Liver (tissue), 9 donors: ENCODE measurements around the gene WASF1. TPM values are rescaled to one million over a fixed set of nuclear protein-coding genes. Genes with fewer than 3 reads are reported as not detected.

Experiments
- DNase-seq: peaks from one replicate; pipeline ENCODE4 v3.0.0-alpha.2; 2017; ENCODE audit warnings: low spot score
- H3K27ac ChIP-seq, 2 donors: one replicate each; pipeline ENCODE4 v1.7.0; 2013; ENCODE audit warnings: inconsistent platforms in 2 of 2, low read length in 2 of 2, control low read depth in 1 of 2, low read depth in 1 of 2, mild to moderate bottlenecking in 1 of 2
- H3K27me3 ChIP-seq, 4 donors: one replicate each; pipeline versions ENCODE4 v1.6.1 to v1.7.0; 2013; ENCODE audit warnings: low read length in 3 of 4, inconsistent platforms in 1 of 4, mild to moderate bottlenecking in 1 of 4, moderate library complexity in 1 of 4; ENCODE audit not compliant: control insufficient read depth in 4 of 4, insufficient read depth in 4 of 4
- H3K36me3 ChIP-seq, 4 donors: one replicate each; pipeline versions ENCODE4 v1.6.1 to v1.7.0; 2013; ENCODE audit warnings: low read length in 3 of 4, mild to moderate bottlenecking in 3 of 4, low read depth in 1 of 4, moderate library complexity in 1 of 4; ENCODE audit not compliant: control insufficient read depth in 4 of 4, insufficient read depth in 3 of 4
- H3K4me1 ChIP-seq, 4 donors: one replicate each; pipeline versions ENCODE4 v1.6.1 to v1.7.0; 2013; ENCODE audit warnings: low read length in 3 of 4, mild to moderate bottlenecking in 3 of 4, moderate library complexity in 1 of 4; ENCODE audit not compliant: control insufficient read depth in 4 of 4, insufficient read depth in 4 of 4
- H3K4me3 ChIP-seq, 3 donors: one replicate each; pipeline versions ENCODE4 v1.6.1 to v1.7.0; 2013; ENCODE audit warnings: low read length in 3 of 3, control low read depth in 1 of 3, low read depth in 1 of 3, mild to moderate bottlenecking in 1 of 3
- H3K9ac ChIP-seq, 2 donors: one replicate each; pipeline ENCODE4 v1.7.0; 2013; ENCODE audit warnings: low read length in 2 of 2, mild to moderate bottlenecking in 2 of 2, moderate library complexity in 2 of 2, control low read depth in 1 of 2, low read depth in 1 of 2
- H3K9me3 ChIP-seq, 4 donors: one replicate each; pipeline versions ENCODE4 v1.6.1 to v1.7.0; 2013; ENCODE audit warnings: low read length in 3 of 4; ENCODE audit not compliant: control insufficient read depth in 4 of 4
- ATF3 ChIP-seq: IDR thresholded peaks from 2 replicates; pipeline ENCODE4 v1.6.1; 2016; ENCODE audit warnings: antibody characterized with exemption
- CTCF ChIP-seq: fragments of 150-350 bp; IDR thresholded peaks from 2 replicates; pipeline ENCODE4 v1.5.1; 2017; ENCODE audit warnings: improper control_type of control experiment, low read depth, low read length; ENCODE audit not compliant: missing input control
- EGR1 ChIP-seq, 2 donors: IDR thresholded peaks; 2 replicates each; pipeline ENCODE4 v1.6.1; 2016 to 2018; ENCODE audit warnings: antibody characterized with exemption in 2 of 2, low read depth in 2 of 2
- FOXA1 ChIP-seq: IDR thresholded peaks from 2 replicates; pipeline ENCODE4 v1.6.1; 2016; ENCODE audit warnings: antibody characterized with exemption
- FOXA2 ChIP-seq: IDR thresholded peaks from 2 replicates; pipeline ENCODE4 v1.6.1; 2016; ENCODE audit warnings: antibody characterized with exemption
- GABPA ChIP-seq, 2 donors: IDR thresholded peaks in 1 of 2; conservative IDR thresholded peaks in 1 of 2; 2 replicates each; pipeline ENCODE4 v1.6.1; 2016; ENCODE audit warnings: antibody characterized with exemption in 2 of 2, mild to moderate bottlenecking in 1 of 2, moderate library complexity in 1 of 2
- HNF4A ChIP-seq, 2 donors: conservative IDR thresholded peaks; 2 replicates each; pipeline ENCODE4 v1.6.1; 2016; ENCODE audit warnings: antibody characterized with exemption in 2 of 2, mild to moderate bottlenecking in 2 of 2
- HNF4G ChIP-seq: IDR thresholded peaks from 2 replicates; pipeline ENCODE4 v1.6.1; 2016; ENCODE audit warnings: antibody characterized with exemption
- JUND ChIP-seq, 2 donors: IDR thresholded peaks; 2 replicates each; pipeline ENCODE4 v1.6.1; 2016; ENCODE audit warnings: antibody characterized with exemption in 2 of 2
- MAX ChIP-seq: IDR thresholded peaks from 2 replicates; pipeline ENCODE4 v1.6.1; 2016; ENCODE audit warnings: antibody characterized with exemption
- NR2F2 ChIP-seq: IDR thresholded peaks from 2 replicates; pipeline ENCODE4 v1.6.1; 2016; ENCODE audit warnings: antibody characterized with exemption
- RAD21 ChIP-seq, 2 donors: IDR thresholded peaks; 2 replicates each; pipeline ENCODE4 v1.6.1; 2016; ENCODE audit warnings: antibody characterized with exemption in 2 of 2, mild to moderate bottlenecking in 2 of 2
- REST ChIP-seq: IDR thresholded peaks from 2 replicates; pipeline ENCODE4 v1.6.1; 2016; ENCODE audit warnings: antibody characterized with exemption, mild to moderate bottlenecking
- RXRA ChIP-seq, 2 donors: IDR thresholded peaks; 2 replicates each; pipeline ENCODE4 v1.6.1; 2017 to 2018; ENCODE audit warnings: antibody characterized with exemption in 2 of 2, mild to moderate bottlenecking in 1 of 2
- SP1 ChIP-seq: IDR thresholded peaks from 2 replicates; pipeline ENCODE4 v1.6.1; 2018; ENCODE audit warnings: antibody characterized with exemption, mild to moderate bottlenecking
- TAF1 ChIP-seq: conservative IDR thresholded peaks from 2 replicates; pipeline ENCODE4 v1.6.1; 2016; ENCODE audit warnings: antibody characterized with exemption, mild to moderate bottlenecking
- YY1 ChIP-seq: IDR thresholded peaks from 2 replicates; pipeline ENCODE4 v1.6.1; 2016; ENCODE audit warnings: antibody characterized with exemption, mild to moderate bottlenecking
- ZBTB33 ChIP-seq: IDR thresholded peaks from 2 replicates; pipeline ENCODE4 v1.6.1; 2016; ENCODE audit warnings: antibody characterized with exemption
- WGBS: extraction: QIAGEN DNeasy Blood & Tissue Kit; methylation state at CpG from one replicate; pipeline ENCODE4 v1.1.7; 2013; 5-methylcytosine and 5-hydroxymethylcytosine counted together
- polyA plus RNA-seq, 2 donors: library from polyadenylated mRNA; stranded (reverse) in 1 of 2; unstranded in 1 of 2; fragments of 200-250 nt in 1 of 2; fragments of >200 nt in 1 of 2; fragmentation: Nextera tagmentation in 1 of 2; extraction: Ambion mirVana in 1 of 2; gene quantifications; one replicate each; pipeline versions ENCODE4 v1.2.1 to v1.2.3, GENCODE V29; 2013 to 2015
- total RNA-seq, 2 donors: library from RNA; depleted of rRNA; stranded (reverse); fragments of >200 nt; gene quantifications; one replicate each; pipeline ENCODE4 v1.2.3, GENCODE V29; 2014
- donor health status: healthy.
- donor health status: healthy.
- donor health status: healthy.
- donor health status: healthy.
- donor health status: healthy.

WASF1 gene
- total and polyA plus RNA-seq, 4 donors, result 3.2 to 5.5 (median 3.4) TPM

- DNase-seq, result peak; percentile 74
- no peaks in the 10 kb centered on the region for H3K36me3 ChIP-seq
Observed at GRCh38 chr6:110180228-110181008, 948 bp upstream of the WASF1 start, which contains the start of gene CDC40. Gene CDC40, plus strand, starts transcription at chr6:110180427. Its CDS starts 18 bp downstream, at chr6:110180445.

More at GRCh38 chr6:110180228-110181008, 948 bp upstream of the WASF1 start, which contains the start of gene CDC40:
- TF ChIP-seq ZBTB33 (peak; percentile 8), RAD21 (IDR thresholded peaks at IDR 0.05) (peak in 1 of 2 donors; percentile 2), FOXA2 (no peak), HNF4G (no peak), SP1 (peak; percentile 46), CTCF (no peak), MAX (peak; percentile 12), HNF4A (conservative IDR thresholded peaks at IDR 0.05) (peak in 1 of 2 donors; percentile 45), JUND (IDR thresholded peaks at IDR 0.05) (peak in 1 of 2 donors; percentile 39), TAF1 (peak; percentile 58), REST (no peak), GABPA (IDR thresholded peaks at IDR 0.05 in 1 of 2, conservative IDR thresholded peaks at IDR 0.05 in 1 of 2) (peak; percentile 17 to 79), EGR1 (IDR thresholded peaks at IDR 0.05; ENCODE audit: low read depth in 2 of 2) (no peak), FOXA1 (no peak), YY1 (peak; percentile 57), RXRA (IDR thresholded peaks at IDR 0.05) (peak; percentile 1 to 26), ATF3 (peak; percentile 7), NR2F2 (no peak)
- Histone ChIP-seq H3K9me3 (no peaks in the 10 kb centered on the region), H3K27ac (peak within 1 kb of the TSS; percentile 76 to 84), H3K9ac (peak within 1 kb of the TSS; percentile 84), H3K4me3 (peak within 1 kb of the TSS; percentile 60 to 96 (median 76)), H3K4me1 (peaks cover 3 to 43% (median 34%) of the 10 kb centered on the region in 4 donors), H3K27me3 (no peaks in the 10 kb centered on the region)
- under 1% methylated on average over 28 of the region's 28 CpGs for WGBS
